Upper lobe of right lung (tissue), 1 donor: ENCODE measurements around the gene TSN. TPM values are rescaled to one million over a fixed set of nuclear protein-coding genes. Genes with fewer than 3 reads are reported as not detected.
"Not testable (repeated sequence)": the region's sequence is repeated elsewhere in the genome, so short reads cannot be mapped to it uniquely, and the experiment has no call there.

Experiments
- ATAC-seq: fragments of 200-7000 bp; cut with Tn5 transposase; one replicate; pipeline ENCODE4 v1.9.1; 2020; ENCODE audit warnings: mild to moderate bottlenecking, moderate library complexity
- DNase-seq: peaks from one replicate; pipeline ENCODE4 v3.0.0-alpha.2; 2020
- H3K27ac ChIP-seq: fragments of 200-600 bp; one replicate; pipeline ENCODE4 v1.8.0; 2022
- H3K27me3 ChIP-seq: fragments of 200-600 bp; one replicate; pipeline ENCODE4 v1.8.0; 2022; ENCODE audit warnings: mild to moderate bottlenecking
- H3K36me3 ChIP-seq: fragments of 200-600 bp; one replicate; pipeline ENCODE4 v1.8.0; 2022
- H3K4me1 ChIP-seq: fragments of 200-600 bp; one replicate; pipeline ENCODE4 v1.8.0; 2022
- H3K4me3 ChIP-seq: fragments of 200-600 bp; one replicate; pipeline ENCODE4 v1.8.0; 2022; ENCODE audit warnings: mild to moderate bottlenecking
- H3K9me3 ChIP-seq: fragments of 200-600 bp; one replicate; pipeline ENCODE4 v1.8.0; 2022
- CTCF ChIP-seq: fragments of 200-600 bp; IDR thresholded peaks from one replicate; pipeline ENCODE4 v1.8.0; 2022; ENCODE audit warnings: antibody characterized with exemption
- intact Hi-C: fragments of 100-400 bp; cut with DNase I; formaldehyde crosslinking; loops from one replicate; pipeline ENCODE4 v1.11.0; 2022
- total RNA-seq: library from RNA; stranded (reverse); fragmentation: NEBNext Ultra II Directional; extraction: Animal tissue kit (Norgen Biotek cat#: 25700); gene quantifications from one replicate; pipeline ENCODE4 v1.2.1, GENCODE V29; 2021
- donor health status: DM: no; HTN: yes; CAD: no; lungs with severe emphysema.

Gene TSN
- total RNA-seq, 1 donor from 2014 or later: 48.2 TPM

- Histone ChIP-seq H3K27ac (no peak overlapping the region), H3K36me3 (no peaks in the 10 kb centered on the region), H3K4me3 (no peak overlapping the region), H3K27me3 (no peaks in the 10 kb centered on the region), H3K9me3 (no peaks in the 10 kb centered on the region), H3K4me1 (no peaks in the 10 kb centered on the region)
- no peak for ATAC-seq
- no peak for TF ChIP-seq CTCF
- intact Hi-C loops: loop anchor here (10.0 kb wide), 1 partner anchor 186 kb away; no protein-coding TSS in a partner anchor
- DNase-seq: no peak
Measured at GRCh38 chr2:121710470-121711170, 44.8 kb upstream of the TSN start.

- not testable (repeated sequence) for H3K27me3 ChIP-seq, H3K27ac ChIP-seq, H3K36me3 ChIP-seq, ATAC-seq, H3K4me1 ChIP-seq, DNase-seq, H3K4me3 ChIP-seq, H3K9me3 ChIP-seq
- intact Hi-C loops: loop anchor here (10.0 kb wide), 1 partner anchor 187 kb away; no protein-coding TSS in a partner anchor
Measured at GRCh38 chr2:121711481-121711880, 44.0 kb upstream of the TSN start.

GRCh38 chr2:121716126-121716525 lies 39.3 kb upstream of the TSN start:
- ATAC-seq: no peak
- no peak overlapping the region for H3K4me3 ChIP-seq
- H3K27ac ChIP-seq: no peak overlapping the region
- H3K9me3 ChIP-seq: no peaks in the 10 kb centered on the region
- no peak for TF ChIP-seq CTCF
- no peak for DNase-seq
- H3K4me1 ChIP-seq: no peaks in the 10 kb centered on the region
- H3K27me3 ChIP-seq: no peaks in the 10 kb centered on the region
- H3K36me3 ChIP-seq: no peaks in the 10 kb centered on the region
- intact Hi-C loops: loop anchor here (10.0 kb wide), 1 partner anchor 191 kb away; no protein-coding TSS in a partner anchor

GRCh38 chr2:121717529-121717928 lies 37.9 kb upstream of the TSN start:
- intact Hi-C loops: loop anchor here (10.0 kb wide), 1 partner anchor 193 kb away; no protein-coding TSS in a partner anchor
- ATAC-seq: no peak

GRCh38 chr2:121721926-121722325 lies 33.5 kb upstream of the TSN start:
- DNase-seq (no peak), ATAC-seq (no peak)
- intact Hi-C loops: no loop called here
- no peak for TF ChIP-seq CTCF
- H3K4me1 ChIP-seq: no peaks in the 10 kb centered on the region
- no peak overlapping the region for H3K27ac ChIP-seq
- H3K4me3 ChIP-seq: no peak overlapping the region
- no peaks in the 10 kb centered on the region for H3K9me3 ChIP-seq
- peaks cover 5% of the 10 kb centered on the region for H3K36me3 ChIP-seq
- no peaks in the 10 kb centered on the region for H3K27me3 ChIP-seq

More at GRCh38 chr2:121717529-121717928, 37.9 kb upstream of the TSN start:
- Histone ChIP-seq H3K4me1 (no peaks in the 10 kb centered on the region), H3K27me3 (no peaks in the 10 kb centered on the region), H3K9me3 (no peaks in the 10 kb centered on the region), H3K4me3 (no peak overlapping the region), H3K36me3 (no peaks in the 10 kb centered on the region), H3K27ac (no peak overlapping the region)
- TF ChIP-seq CTCF: no peak
- DNase-seq: no peak

GRCh38 chr2:121722479-121722878 lies 33.0 kb upstream of the TSN start:
- intact Hi-C loops: no loop called here
- Histone ChIP-seq H3K9me3 (no peaks in the 10 kb centered on the region), H3K4me1 (no peaks in the 10 kb centered on the region), H3K4me3 (no peak overlapping the region), H3K27ac (no peak overlapping the region), H3K36me3 (peaks cover 11% of the 10 kb centered on the region), H3K27me3 (no peaks in the 10 kb centered on the region)
- no peak for TF ChIP-seq CTCF
- DNase-seq: no peak
- ATAC-seq: no peak
